Raji (cell line): ENCODE measurements around the gene CTNS.

Experiments used
- POLR2A ChIP-seq: IDR thresholded peaks from 2 replicates; pipeline ENCODE4 v1.6.1; 2011; ENCODE audit warnings: low read depth, low read length, control low read depth; ENCODE audit not compliant: insufficient read depth

The CTNS gene

DNA sequence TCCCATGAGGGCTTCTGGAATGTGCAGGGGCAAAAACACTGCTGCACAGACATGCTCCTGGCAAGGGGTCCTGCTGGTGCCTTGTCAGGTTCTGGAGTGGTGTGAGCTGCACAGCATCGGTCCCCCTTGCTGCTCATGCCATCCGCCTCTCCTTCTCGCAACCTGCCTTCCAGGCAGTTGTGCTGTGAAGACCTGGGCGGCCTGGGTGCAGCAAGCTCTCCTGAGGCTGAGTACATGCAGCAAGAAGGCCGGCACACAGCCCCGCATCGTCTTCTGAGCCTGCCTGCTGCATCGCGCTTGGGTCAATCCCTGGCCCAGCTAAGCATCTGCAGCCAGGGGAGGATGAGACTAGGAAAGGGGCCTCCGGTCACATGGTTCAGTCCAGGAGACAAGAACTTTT is 26.9 kb upstream of the CTNS start:
- TF ChIP-seq POLR2A = no peak

DNA sequence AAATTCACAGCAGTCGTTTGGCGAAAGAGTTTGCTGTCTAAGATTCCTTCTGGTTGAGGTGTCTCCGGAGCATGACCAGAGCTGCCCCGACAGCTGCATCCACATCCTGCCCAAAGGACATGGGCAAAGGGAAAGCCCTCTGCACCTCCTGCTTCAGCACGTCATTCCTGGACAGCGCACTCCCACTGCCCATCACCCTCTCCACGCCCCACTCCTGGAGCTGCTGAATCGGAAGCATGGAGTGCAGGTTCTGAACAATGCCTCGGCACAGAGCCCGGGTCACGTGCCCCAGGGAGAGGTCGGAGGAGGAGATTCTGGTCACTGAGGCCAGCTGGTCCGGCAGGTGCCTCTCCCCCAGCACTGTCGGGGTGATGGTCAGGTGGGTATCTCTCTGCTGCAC is 26.0 kb upstream of the CTNS start:
- no peak for TF ChIP-seq POLR2A

DNA sequence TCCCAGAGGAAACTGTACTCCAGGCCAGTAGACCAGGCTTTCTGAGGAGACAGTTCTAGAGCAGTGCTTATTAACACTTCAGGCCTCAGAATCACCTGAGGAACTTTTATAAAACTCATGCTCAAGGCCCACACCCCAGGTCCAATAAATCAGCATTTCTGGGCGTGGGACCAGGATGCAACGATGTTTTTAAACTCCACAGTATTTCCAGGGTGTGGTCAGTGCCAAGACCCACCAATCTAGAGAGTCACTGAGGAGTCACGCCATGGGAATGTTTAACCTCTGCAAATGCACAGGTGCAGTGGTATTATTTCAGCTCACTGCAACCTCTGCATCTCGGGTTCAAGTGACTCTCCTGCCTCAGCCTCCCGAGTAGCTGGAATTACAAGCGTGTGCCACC is 23.4 kb upstream of the CTNS start:
- no peak for TF ChIP-seq POLR2A

DNA sequence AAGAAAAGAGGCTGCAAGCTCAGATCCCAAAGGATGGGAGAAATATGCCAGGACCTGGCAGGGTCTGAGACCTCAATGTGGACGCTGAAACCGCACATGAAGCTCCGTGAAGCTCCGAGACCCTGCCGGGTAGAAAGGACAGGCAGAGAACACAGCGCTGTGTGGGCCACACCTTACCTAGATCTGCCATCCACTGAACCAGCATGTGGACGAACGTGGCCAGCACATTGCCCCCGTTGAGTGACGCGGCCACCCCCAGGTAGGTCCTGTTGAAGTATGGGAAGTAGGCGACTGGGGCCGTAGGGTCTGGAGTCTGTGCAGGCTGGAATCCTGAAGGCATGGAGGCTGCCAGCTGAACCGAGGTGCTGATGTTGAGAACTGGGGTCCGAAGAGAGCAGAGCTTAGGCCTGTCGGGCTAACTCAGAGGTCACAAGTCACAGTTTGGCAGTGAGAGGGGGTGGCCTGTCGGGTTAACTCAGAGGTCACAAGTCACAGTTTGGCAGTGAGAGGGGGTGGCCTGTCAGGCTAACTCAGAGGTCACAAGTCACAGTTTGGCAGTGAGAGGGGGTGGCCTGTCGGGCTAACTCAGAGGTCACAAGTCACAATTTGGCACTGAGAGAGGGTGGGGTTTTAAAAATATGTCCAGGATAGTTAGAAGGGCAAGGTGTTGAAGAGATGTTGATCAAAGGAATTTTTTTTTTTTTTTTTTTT is 21.2 kb upstream of the CTNS start:
- no peak for TF ChIP-seq POLR2A

DNA sequence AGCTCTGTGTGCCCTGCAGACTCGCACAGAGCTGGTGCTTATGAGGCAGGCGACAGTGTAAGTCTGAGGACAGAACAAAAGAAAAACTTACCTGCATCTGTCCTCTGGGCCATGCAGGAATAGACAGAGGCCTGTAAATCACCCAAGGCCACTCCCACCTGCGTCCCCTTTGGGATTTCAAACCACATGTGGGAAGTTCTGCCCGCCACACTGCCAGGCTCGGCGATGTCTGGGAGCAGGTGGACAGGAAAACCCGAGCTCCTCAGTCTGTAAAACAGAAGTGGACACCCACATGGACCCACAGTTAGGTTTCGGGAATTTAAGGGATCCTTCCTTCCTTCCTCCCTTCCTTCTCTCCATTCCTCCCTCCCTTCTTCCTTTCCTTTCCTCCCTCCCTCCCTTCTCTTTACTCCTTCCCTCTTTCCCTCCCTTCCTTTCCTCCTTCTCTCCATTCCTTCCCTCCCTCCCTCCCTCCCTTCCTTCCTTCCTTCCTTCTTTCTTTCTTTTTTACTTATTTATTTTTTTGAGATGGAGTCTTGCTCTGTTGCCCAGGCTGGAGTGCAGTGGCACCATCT is 15.3 kb upstream of the CTNS start:
- TF ChIP-seq POLR2A = no peak

DNA sequence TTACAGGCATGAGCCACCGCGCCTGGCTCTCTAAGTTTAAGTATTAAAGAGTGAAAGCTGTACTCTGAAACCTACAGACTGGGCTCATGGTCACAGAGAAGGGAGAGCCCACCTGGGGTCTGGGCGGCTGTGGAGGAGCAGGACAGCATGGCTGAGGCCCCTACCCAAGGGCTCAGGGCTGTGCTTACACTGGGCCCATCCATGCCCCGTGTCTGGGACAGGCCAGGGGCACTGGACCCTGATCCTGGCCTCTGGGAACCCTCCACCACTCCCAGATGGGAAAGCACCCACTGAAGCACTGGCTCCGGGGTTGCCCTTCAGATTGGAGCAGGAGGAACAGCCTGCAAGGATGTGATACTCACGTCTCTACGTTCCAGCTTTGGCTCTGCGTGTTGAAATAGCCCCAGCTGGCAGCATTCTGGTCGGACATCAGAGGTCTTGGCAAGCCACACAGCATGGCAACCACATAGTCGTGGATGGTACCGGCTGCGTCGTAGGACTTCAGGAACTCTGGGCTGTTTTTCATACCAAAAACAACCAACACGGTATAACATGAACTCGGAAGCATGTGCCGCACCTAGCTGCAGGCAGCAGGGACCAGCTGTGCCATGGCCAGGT is 13.5 kb upstream of the CTNS start:
- TF ChIP-seq POLR2A = no peak

DNA sequence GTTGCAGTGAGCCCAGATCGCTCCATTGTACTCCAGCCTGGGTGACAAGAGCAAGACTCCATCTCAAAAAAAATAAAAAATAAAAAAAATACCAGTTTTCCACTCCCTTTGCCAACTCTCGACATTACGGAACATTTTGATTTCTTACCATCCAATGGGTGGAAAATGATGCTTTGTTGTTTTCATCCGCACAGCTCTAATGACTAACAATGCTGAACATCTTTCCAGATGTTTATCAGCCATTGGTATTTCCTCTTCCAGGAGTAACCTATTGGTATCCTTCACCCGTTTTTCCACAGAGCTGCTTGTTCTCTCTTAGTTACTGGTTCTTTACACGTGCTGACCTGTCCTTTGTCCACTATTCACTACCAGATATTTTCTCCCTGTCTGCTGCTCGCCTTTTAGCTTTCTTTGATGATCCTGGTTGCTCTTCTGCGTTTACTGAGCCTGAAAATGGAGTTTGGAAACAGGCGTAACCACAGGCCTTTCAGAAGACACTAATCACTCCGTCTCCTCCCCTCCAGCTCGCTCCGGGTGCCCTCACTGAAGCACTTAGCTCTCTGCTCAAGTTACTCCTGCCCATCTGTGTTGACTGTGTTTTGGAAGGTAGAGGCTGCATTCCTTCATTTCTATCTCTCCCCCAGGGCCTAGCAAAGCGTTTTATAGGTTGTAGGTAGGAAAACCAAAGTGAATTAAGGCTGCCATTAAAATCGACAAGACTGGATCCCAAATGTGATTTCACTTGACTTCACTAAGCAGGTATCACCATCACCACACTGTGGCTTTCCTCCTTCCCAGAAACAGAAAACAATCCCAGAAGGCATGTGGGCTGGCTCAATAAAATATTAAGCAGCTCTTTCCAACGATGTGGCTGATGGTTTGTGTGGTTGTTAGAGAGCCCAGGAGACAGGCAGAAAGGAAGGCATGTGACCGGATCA is 9.5 kb upstream of the CTNS start:
- TF ChIP-seq POLR2A = no peak

DNA sequence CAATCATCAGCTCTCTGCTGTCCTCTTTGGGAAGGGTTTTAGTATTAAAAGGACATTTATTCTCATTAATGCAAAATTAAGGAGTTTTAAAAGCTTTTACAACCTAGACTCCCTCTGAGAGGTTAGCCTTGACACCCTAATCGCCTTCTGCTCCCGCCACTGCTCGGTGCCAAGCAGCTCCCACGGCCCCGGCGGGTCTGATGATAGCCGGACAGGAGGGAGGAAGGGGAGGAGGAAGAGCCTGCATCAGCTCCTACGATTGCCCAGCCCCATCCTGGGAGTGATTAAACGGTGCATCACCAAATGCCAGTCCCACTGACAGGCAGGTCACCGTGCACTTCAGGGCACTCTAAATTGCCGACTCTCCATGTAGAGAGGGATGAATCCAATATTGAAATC is 8.8 kb upstream of the CTNS start:
- no peak for TF ChIP-seq POLR2A

DNA sequence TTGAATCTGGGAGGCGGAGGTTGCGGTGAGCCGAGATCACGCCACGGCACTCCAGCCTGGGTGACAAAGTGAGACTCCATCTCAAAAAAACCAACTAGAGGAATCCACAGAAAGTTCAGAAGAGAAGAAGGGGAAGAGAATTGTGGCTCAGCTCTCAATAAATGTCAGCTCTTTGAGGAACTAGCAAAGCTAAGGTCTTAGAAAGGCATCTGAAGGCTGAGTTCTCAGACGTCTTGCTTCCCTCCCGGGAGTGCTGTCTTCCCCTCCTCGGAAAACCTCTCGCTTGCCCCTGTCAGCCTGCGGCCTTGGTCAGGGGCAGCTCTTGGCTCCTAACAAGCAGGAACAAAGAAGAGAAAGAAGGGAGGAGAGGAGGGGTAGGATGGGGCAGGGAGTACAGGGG is 5.8 kb upstream of the CTNS start:
- no peak for TF ChIP-seq POLR2A

DNA sequence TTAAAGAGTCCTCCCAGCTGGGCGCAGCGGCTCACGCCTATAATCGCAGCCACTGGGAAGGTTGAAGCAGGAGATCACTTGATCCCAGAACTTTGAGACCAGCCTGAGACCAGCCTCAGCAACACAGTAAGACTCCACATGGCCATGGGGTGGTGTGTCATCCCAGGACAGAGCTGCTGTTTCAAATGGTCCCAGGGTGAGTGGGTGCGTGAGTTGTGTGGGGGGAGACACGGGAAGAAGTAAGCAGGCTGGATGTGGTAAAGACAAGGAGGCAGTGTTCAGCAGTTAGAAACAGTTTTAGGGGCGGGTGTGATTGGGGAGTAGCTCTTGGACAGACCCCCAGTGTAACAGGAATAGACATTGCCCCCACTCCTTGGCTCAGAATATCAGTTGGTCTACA is 4.3 kb upstream of the CTNS start:
- no peak for TF ChIP-seq POLR2A

DNA sequence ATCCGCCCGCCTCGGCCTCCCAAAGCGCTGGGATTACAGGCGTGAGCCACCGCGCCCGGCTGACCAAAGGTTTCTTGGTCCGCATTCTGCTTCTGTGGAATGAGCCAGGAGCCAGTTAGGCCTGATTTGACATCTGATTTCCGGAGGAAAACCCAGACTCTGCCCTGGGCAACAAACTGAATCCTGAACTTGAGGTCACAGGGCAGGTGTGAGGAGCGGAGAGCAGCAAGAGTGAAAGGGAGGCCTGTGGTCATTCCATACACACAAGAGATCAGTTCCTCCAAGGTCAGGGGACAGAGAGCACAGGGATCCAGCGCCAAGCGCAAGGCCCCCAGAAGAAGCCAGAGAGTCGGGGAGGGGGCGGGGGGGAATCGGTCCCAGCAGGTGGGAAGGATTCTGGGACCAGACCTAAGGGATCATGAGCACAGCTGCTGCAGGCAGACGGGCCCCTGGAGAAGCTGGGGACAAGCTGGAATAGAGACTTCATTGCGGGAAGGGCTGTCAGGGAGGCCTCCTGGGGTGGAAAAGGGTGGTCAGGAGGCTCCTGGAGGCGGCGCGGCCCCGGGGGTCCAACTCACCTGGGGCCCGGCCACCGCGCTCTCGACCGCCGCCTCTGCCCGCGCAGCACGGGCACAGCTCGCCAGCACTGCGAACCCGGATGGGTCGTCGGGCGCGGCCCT is 946 bp upstream of the CTNS start:
- no peak for TF ChIP-seq POLR2A

DNA sequence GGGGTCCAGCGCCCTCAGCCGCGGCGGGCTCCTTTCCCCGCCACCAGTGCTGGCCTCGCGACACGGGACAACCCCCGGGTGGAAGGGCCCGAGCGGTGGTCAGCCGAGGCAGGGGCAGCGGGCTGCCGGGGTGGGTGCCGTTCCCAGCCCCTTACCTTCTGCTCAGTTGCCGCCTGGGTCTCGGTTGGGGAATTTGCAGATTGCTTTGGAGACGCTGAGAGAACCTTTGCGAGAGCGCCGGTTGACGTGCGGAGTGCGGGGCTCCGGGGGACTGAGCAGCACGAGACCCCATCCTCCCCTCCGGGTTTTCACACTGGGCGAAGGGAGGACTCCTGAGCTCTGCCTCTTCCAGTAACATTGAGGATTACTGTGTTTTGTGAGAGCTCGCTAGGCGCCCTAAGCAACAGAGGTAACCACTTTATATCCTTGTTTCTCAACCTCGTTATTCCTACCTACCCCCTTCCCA is 381 bp downstream of the CTNS start:
- no peak for TF ChIP-seq POLR2A

DNA sequence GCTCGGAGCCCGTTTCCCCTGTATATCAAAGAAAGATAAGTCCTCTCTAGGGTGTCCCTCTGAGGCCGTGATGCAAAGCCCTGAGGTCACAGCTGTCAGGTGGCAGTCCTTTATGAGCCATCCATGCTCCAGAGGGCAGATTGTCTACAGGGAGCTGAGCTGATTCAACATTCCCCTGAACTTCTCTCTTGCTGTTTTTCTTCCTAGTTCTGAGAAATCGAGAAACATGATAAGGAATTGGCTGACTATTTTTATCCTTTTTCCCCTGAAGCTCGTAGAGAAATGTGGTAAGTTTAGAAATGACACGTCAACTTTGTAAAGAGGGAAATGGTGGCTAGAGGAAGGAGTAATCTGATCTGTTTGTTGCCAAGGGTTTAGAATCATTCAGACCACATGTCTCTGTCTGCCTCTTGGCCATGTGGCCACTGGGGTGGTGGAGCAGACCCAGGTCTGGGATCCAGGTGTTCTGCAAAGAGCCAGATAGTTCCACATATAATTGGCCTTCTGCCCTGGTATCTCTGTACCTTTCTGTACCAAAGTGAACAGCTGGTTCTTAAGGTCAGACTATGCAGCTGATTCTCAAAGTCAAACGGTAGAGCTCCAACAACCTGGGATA is 3.5 kb downstream of the CTNS start:
- TF ChIP-seq POLR2A = no peak

DNA sequence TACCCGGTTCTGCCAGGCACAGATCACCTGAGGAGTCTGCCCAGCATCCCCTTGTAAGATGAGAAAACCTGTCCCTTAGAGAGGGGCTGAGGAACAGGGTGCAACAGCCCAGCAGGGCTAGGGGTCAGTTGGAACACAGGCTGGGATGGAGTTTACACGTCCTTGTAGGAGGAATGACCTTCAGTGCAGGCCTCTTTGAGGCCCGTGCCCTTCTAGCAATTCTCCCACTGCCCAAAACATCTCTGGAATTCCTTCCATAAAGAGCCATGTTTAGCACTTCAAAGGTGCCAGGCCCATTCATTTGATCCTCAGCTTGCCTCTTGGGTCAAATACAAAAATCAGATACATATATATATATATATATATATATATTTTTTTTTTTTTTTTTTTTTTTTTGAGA is 4.5 kb downstream of the CTNS start:
- no peak for TF ChIP-seq POLR2A
